IMR-90 (cell line): ENCODE data around the gene MLLT10. TPM values are rescaled to one million over a fixed set of nuclear protein-coding genes. Genes with fewer than 3 reads are reported as not detected.

Experiments
- ATAC-seq: fragments of 200-7000 bp; cut with Tn5 transposase; 2 replicates; pipeline ENCODE4 v1.9.1; 2020; ENCODE audit warnings: low read depth, mild to moderate bottlenecking, moderate library complexity
- BruUV-seq: library from RNA; stranded (reverse); fragments of 400-500 nt; replicated peaks from 2 replicates; lab custom pipeline; 2021; lab: Mats Ljungman, UMichigan
- CTCF ChIA-PET: fragments of 300-600 bp; formaldehyde crosslinking; extraction: SDS; loops from one replicate; lab custom pipeline; 2021; ENCODE audit warnings: antibody characterized with exemption; lab: Yijun Ruan, JAX
- POLR2A ChIA-PET: fragments of 300-600 bp; sonication (Branson Sonifier 250); formaldehyde crosslinking; loops from one replicate; lab custom pipeline; 2022; ENCODE audit warnings: antibody characterized with exemption; ENCODE audit not compliant: unreplicated experiment; lab: Charles Lee
- DNase-seq: peaks from one replicate; pipeline ENCODE4 v3.0.0; 2013
- H2AFZ ChIP-seq: replicated peaks from 2 replicates; pipeline ENCODE3; 2013; ENCODE audit warnings: low read length, mild to moderate bottlenecking; ENCODE audit not compliant: poor library complexity
- H2AK5ac ChIP-seq: 2 replicates; pipeline ENCODE4 v1.6.1; 2013; ENCODE audit warnings: low read depth, low read length, inconsistent platforms
- H2AK9ac ChIP-seq: replicated peaks from 2 replicates; pipeline ENCODE3; 2013; ENCODE audit warnings: mild to moderate bottlenecking, low read depth, low read length, moderate library complexity; ENCODE audit not compliant: poor library complexity
- H2BK120ac ChIP-seq: 2 replicates; pipeline ENCODE4 v1.6.1; 2013; ENCODE audit warnings: low read depth, low read length, inconsistent platforms
- H2BK15ac ChIP-seq: 3 replicates; pipeline ENCODE4 v1.6.1; 2013; ENCODE audit warnings: low read depth, low read length, inconsistent platforms
- H2BK20ac ChIP-seq: 2 replicates; pipeline ENCODE4 v1.6.1; 2013; ENCODE audit warnings: low read depth, mild to moderate bottlenecking, inconsistent platforms, low read length, moderate library complexity
- H2BK5ac ChIP-seq: 2 replicates; pipeline ENCODE4 v1.6.1; 2013; ENCODE audit warnings: mild to moderate bottlenecking, low read depth, low read length, inconsistent platforms; ENCODE audit not compliant: poor library complexity, severe bottlenecking
- H3K14ac ChIP-seq: replicated peaks from 2 replicates; pipeline ENCODE4 v1.6.1; 2013; ENCODE audit warnings: low read depth, low read length, inconsistent platforms
- H3K18ac ChIP-seq: 2 replicates; pipeline ENCODE4 v1.6.1; 2013; ENCODE audit warnings: low read depth, low read length, control low read depth
- H3K23ac ChIP-seq: 2 replicates; pipeline ENCODE4 v1.6.1; 2013; ENCODE audit warnings: low read depth, low read length, inconsistent platforms
- H3K27ac ChIP-seq: 2 replicates; pipeline ENCODE4 v1.5.1; 2013; ENCODE audit warnings: mild to moderate bottlenecking, control low read depth, low read length; ENCODE audit not compliant: insufficient read depth
- H3K27me3 ChIP-seq: 2 replicates; pipeline ENCODE4 v1.6.1; 2013; ENCODE audit warnings: low read length; ENCODE audit not compliant: control insufficient read depth, insufficient read depth
- H3K36me3 ChIP-seq: 2 replicates; pipeline ENCODE4 v1.6.1; 2013; ENCODE audit warnings: low read length, mixed read lengths; ENCODE audit not compliant: control insufficient read depth, insufficient read depth
- H3K4ac ChIP-seq: 2 replicates; pipeline ENCODE4 v1.6.1; 2013; ENCODE audit warnings: low read depth, low read length, inconsistent platforms
- H3K4me1 ChIP-seq: 2 replicates; pipeline ENCODE4 v1.6.1; 2013; ENCODE audit warnings: low read length, mixed read lengths; ENCODE audit not compliant: control insufficient read depth, insufficient read depth
- H3K4me2 ChIP-seq: 2 replicates; pipeline ENCODE4 v1.6.1; 2013; ENCODE audit warnings: low read depth, mild to moderate bottlenecking, control low read depth, low read length, moderate library complexity
- H3K4me3 ChIP-seq: 2 replicates; pipeline ENCODE4 v1.5.1; 2013; ENCODE audit warnings: low read depth, mild to moderate bottlenecking, control low read depth, low read length, moderate library complexity; ENCODE audit not compliant: insufficient read depth
- H3K56ac ChIP-seq: 2 replicates; pipeline ENCODE4 v1.6.1; 2013; ENCODE audit warnings: low read length, inconsistent platforms; ENCODE audit not compliant: insufficient read depth; ENCODE audit errors: extremely low read depth
- H3K79me1 ChIP-seq, 2 experiments: 2 replicates each; pipeline ENCODE4 v1.6.1; 2013; ENCODE audit warnings: low read length in 2 of 2, inconsistent platforms in 1 of 2, low read depth in 1 of 2
- H3K9ac ChIP-seq: 2 replicates; pipeline ENCODE4 v1.6.1; 2013; ENCODE audit warnings: low read depth, low read length, control low read depth
- H3K9me1 ChIP-seq: 2 replicates; pipeline ENCODE4 v1.6.1; 2013; ENCODE audit warnings: low read length, inconsistent platforms; ENCODE audit not compliant: insufficient read depth
- H3K9me3 ChIP-seq: 2 replicates; pipeline ENCODE4 v1.6.1; 2013; ENCODE audit warnings: low read length; ENCODE audit not compliant: control insufficient read depth, insufficient read depth
- H4K20me1 ChIP-seq: 2 replicates; pipeline ENCODE4 v1.6.1; 2013; ENCODE audit warnings: low read length, inconsistent platforms; ENCODE audit not compliant: insufficient read depth
- H4K5ac ChIP-seq: 2 replicates; pipeline ENCODE4 v1.6.1; 2013; ENCODE audit warnings: mild to moderate bottlenecking, low read depth, low read length, control low read depth
- H4K8ac ChIP-seq, 2 experiments: 2 replicates each; pipeline ENCODE4 v1.6.1; 2013; ENCODE audit warnings: low read depth in 2 of 2, low read length in 2 of 2, control low read depth in 1 of 2, inconsistent platforms in 1 of 2
- H4K91ac ChIP-seq: 2 replicates; pipeline ENCODE4 v1.6.1; 2013; ENCODE audit warnings: low read depth, low read length, inconsistent platforms; ENCODE audit not compliant: insufficient read depth
- CEBPB ChIP-seq: IDR thresholded peaks from 2 replicates; pipeline ENCODE4 v1.6.1; 2012; ENCODE audit warnings: low read depth, low read length, improper control_type of control experiment
- CTCF ChIP-seq: conservative IDR thresholded peaks from 2 replicates; pipeline ENCODE4 v1.5.1; 2012; ENCODE audit warnings: mild to moderate bottlenecking, low read depth, low read length, improper control_type of control experiment
- MAFK ChIP-seq: IDR thresholded peaks from 2 replicates; pipeline ENCODE4 v1.6.1; 2012; ENCODE audit warnings: low read depth, low read length, improper control_type of control experiment
- MXI1 ChIP-seq: IDR thresholded peaks from 2 replicates; pipeline ENCODE4 v1.6.1; 2012; ENCODE audit warnings: low read depth, mild to moderate bottlenecking, low read length, moderate library complexity, borderline replicate concordance
- NFE2L2 ChIP-seq: fragments of 150-350 bp; IDR thresholded peaks from 2 replicates; pipeline ENCODE4 v1.6.1; 2016; ENCODE audit warnings: low read depth, mild to moderate bottlenecking, low read length
- RAD21 ChIP-seq: IDR thresholded peaks from 2 replicates; pipeline ENCODE4 v1.6.1; 2012; ENCODE audit warnings: low read length, improper control_type of control experiment
- RFX5 ChIP-seq: IDR thresholded peaks from 2 replicates; pipeline ENCODE4 v1.8.0; 2012; ENCODE audit warnings: low read depth, mild to moderate bottlenecking, low read length, moderate library complexity
- WGBS, 2 experiments: methylation state at CpG; one replicate each; pipeline versions ENCODE4 v1.1.5 to v1.1.7; 2013; ENCODE audit warnings: missing lambda C conversion rate in 2 of 2; ENCODE audit not compliant: insufficient read length in 1 of 2; ENCODE audit errors: extremely low coverage in 2 of 2; 5-methylcytosine and 5-hydroxymethylcytosine counted together
- dilution Hi-C: fragments of 300-500 bp; cut with HindIII; formaldehyde crosslinking; loops from one replicate; pipeline ENCODE4 v1.14.3; 2018; ENCODE audit warnings: low sequenced_read_pairs; ENCODE audit not compliant: unreplicated experiment
- in situ Hi-C: fragments of 300-500 bp; cut with MboI; formaldehyde crosslinking; loops from 3 replicates; pipeline ENCODE4 v1.14.3; 2019; ENCODE audit warnings: low sequenced_read_pairs, inconsistent platforms, mixed read lengths
- intact Hi-C: fragments of 100-400 bp; cut with micrococcal nuclease; formaldehyde crosslinking; loops from 2 replicates; pipeline ENCODE4 v1.10.0; 2022
- polyA plus RNA-seq, 3 experiments: library from polyadenylated mRNA; depleted of rRNA; stranded (reverse); fragments of >200 nt; gene quantifications; 2 replicates each; pipeline ENCODE4 v1.2.3, GENCODE V29; 2012; ENCODE audit warnings: low replicate concordance in 1 of 3
- total RNA-seq: library from RNA; depleted of rRNA; stranded (reverse); fragments of >200 nt; gene quantifications from 2 replicates; pipeline ENCODE4 v1.2.3, GENCODE V29; 2012

Gene MLLT10
- total and polyA plus RNA-seq, 2 of the 4 experiments (the other 2 are of a cell fraction) = 22.5 to 29.0 TPM

GRCh38 chr10:21693418-21693817 lies 159.4 kb downstream of the MLLT10 start:
- H4K5ac ChIP-seq = no peak overlapping the region
- no peak overlapping the region for H3K4me2 ChIP-seq
- H3K36me3 ChIP-seq = peaks cover 5% of the 10 kb centered on the region
- no peaks in the 10 kb centered on the region for H3K9me3 ChIP-seq
- ChIA-PET CTCF (no interaction called here), POLR2A (no interaction called here)
- in situ Hi-C loops = no loop called here
- no peak overlapping the region for H3K56ac ChIP-seq
- H2BK5ac ChIP-seq = no peak overlapping the region
- no peak overlapping the region for H2BK20ac ChIP-seq
- no peak for DNase-seq
- H4K20me1 ChIP-seq = peaks cover 7% of the 10 kb centered on the region; the same call in 1 of the 2 replicates
- H3K27ac ChIP-seq = no peak overlapping the region
- H4K8ac ChIP-seq = no peak overlapping the region
- H3K4ac ChIP-seq = no peak overlapping the region
- no peak for ATAC-seq
- H2BK15ac ChIP-seq = no peak overlapping the region
- no peak overlapping the region for H3K18ac ChIP-seq
- H2AK9ac ChIP-seq = no peak overlapping the region
- no peak overlapping the region for H2AK5ac ChIP-seq
- no peak overlapping the region for H3K4me3 ChIP-seq
- no peak overlapping the region for H2BK120ac ChIP-seq
- WGBS, 2 experiments = 80% methylated on average over 1 of the region's 5 CpGs; no CpG with 5 or more reads in 1 of the 2 experiments
- no peak overlapping the region for H4K91ac ChIP-seq
- peaks cover 7 to 37% of the 10 kb centered on the region in 2 experiments; a peak in 3 of 4 replicates for H3K79me1 ChIP-seq
- no peak overlapping the region for H3K14ac ChIP-seq
- intact Hi-C loops = loop anchor here (1.0 kb wide), 1 partner anchor 12 kb away; no protein-coding TSS in a partner anchor
- TF ChIP-seq NFE2L2 (no peak), RAD21 (no peak), CTCF (no peak), CEBPB (no peak), RFX5 (no peak), MXI1 (no peak), MAFK (no peak)
- no peak overlapping the region for H3K9ac ChIP-seq
- no TSS peak for BruUV-seq
- H3K9me1 ChIP-seq = peaks cover 10% of the 10 kb centered on the region; the same call in 1 of the 2 replicates
- no peaks in the 10 kb centered on the region for H3K27me3 ChIP-seq
- no peaks in the 10 kb centered on the region for H3K4me1 ChIP-seq
- no peak overlapping the region for H2AFZ ChIP-seq
- dilution Hi-C loops = no loop called here
- H3K23ac ChIP-seq = no peak overlapping the region
